Measurements from ENCODE around the gene HIRA.

DNA sequence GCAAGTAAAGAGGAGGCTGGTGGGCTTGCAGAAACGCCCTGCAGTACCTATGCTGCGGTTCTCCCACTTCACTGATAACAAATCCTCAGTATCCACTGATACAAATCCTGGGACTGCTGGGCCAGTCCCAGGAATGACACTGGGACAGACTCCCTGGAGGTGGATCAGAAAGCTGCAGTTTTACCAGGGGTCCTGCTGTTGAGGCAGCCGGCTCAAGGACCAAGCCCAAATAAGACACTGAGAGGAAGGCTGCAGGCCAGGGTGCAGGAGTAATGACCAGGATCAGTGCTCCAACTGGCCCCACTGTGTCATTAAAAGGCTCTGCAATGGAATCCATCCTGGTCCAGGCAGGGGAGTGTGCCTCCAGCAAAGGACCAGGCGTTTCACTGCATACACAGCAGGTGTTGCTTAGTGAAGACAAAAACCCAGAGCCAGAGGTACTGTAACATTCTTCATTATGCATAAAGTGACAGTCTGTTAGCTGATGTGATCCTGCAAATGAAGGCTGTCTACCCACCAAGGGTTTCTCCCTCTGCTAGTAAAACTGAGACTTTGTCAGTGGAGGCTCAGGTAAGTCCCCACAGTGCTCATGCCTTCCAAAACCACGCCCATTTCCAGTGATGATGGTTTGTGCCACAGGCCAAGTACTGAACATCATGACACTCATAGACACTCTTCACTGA, 17.3 kb upstream of the HIRA start:
- TF ChIP-seq, protein P1, sequence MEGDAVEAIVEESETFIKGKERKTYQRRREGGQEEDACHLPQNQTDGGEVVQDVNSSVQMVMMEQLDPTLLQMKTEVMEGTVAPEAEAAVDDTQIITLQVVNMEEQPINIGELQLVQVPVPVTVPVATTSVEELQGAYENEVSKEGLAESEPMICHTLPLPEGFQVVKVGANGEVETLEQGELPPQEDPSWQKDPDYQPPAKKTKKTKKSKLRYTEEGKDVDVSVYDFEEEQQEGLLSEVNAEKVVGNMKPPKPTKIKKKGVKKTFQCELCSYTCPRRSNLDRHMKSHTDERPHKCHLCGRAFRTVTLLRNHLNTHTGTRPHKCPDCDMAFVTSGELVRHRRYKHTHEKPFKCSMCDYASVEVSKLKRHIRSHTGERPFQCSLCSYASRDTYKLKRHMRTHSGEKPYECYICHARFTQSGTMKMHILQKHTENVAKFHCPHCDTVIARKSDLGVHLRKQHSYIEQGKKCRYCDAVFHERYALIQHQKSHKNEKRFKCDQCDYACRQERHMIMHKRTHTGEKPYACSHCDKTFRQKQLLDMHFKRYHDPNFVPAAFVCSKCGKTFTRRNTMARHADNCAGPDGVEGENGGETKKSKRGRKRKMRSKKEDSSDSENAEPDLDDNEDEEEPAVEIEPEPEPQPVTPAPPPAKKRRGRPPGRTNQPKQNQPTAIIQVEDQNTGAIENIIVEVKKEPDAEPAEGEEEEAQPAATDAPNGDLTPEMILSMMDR (IDR thresholded peaks at IDR 0.05; ENCODE audit: low read depth, low read length, poor library complexity, severe bottlenecking), result no peak
- no peak for TF ChIP-seq EZH2phosphoT487 (IDR thresholded peaks at IDR 0.05; ENCODE audit: borderline replicate concordance, low read length)

All from DOHH2 (cell line).